Dendritic cell treated with granulocyte-macrophage colony-stimulating factor and Interleukin-4, amounts not matched to agents 40 ng/mL and 50 ng/mL, for 4 days (primary cell): ENCODE measurements around the gene FBP1.

Experiments
- H3K27ac Mint-ChIP-seq: one replicate; pipeline ENCODE4 v1.8.0; 2022; ENCODE audit warnings: mild to moderate bottlenecking, mixed read lengths
- H3K27me3 Mint-ChIP-seq: one replicate; pipeline ENCODE4 v1.8.0; 2022; ENCODE audit warnings: mild to moderate bottlenecking, mixed read lengths
- H3K36me3 Mint-ChIP-seq: one replicate; pipeline ENCODE4 v1.8.0; 2022; ENCODE audit warnings: low read depth, mixed read lengths
- H3K4me1 Mint-ChIP-seq: one replicate; pipeline ENCODE4 v1.8.0; 2022; ENCODE audit warnings: low read depth, mixed read lengths
- H3K4me3 Mint-ChIP-seq: one replicate; pipeline ENCODE4 v1.8.0; 2022; ENCODE audit warnings: mild to moderate bottlenecking, moderate library complexity, mixed read lengths
- H3K9me3 Mint-ChIP-seq: one replicate; pipeline ENCODE4 v1.8.0; 2022; ENCODE audit warnings: mixed read lengths
- intact Hi-C: fragments of 100-400 bp; cut with micrococcal nuclease; formaldehyde crosslinking; loops from one replicate; pipeline ENCODE4 v1.15.0; 2022

FBP1 gene

DNA sequence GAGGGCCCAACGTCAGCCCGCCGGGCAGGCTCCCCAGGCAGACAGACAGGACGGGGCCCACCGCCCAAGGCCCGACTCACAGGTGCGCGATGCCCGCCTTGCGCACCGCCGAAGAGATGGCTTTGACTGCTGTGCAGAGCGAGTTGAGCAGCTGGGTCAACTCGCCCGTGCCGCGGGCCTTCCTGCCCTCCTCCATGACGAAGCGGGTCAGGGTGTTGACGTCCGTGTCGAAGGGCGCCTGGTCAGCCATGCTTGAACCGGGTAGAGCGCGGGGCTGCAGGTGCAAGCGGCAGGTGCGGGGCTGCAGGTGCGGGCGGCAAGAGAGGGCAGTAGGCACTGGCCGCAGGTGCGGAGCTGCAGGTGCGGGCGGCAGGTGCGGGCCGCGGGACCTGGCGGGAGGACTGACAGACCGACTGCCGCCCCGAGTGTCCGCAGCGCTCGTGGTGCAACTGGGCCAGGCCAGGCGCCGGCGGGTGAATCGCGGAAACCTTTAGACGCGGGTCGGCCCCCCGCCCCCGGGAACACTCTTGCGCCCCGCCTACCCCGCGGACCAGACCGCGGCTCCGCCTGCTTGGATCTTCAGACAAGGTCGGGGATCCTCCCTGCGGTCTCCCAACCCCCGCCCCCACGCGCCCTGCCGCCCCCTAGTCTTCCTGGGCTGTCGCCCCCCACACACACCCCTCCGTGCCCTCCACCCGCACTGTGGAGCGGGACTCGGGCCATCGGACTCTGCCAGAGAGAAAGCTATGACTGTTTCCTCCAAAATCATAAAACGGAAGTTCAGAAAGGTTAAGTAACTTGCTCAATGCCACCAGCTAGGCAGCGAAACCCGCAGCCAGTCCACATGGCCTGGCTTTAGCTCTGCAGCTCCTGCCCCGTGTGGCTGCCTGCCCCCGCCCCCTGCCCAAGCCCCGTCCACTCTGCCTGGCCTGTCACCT, at the start of gene FBP1:
Gene FBP1 (minus strand): TSS at position 458 of the 938 bp plus-strand sequence. CDS start 208 bp downstream, at position 250.
- H3K36me3 Mint-ChIP-seq: peaks cover 18% of the 10 kb centered on the region
- H3K4me1 Mint-ChIP-seq: peaks cover 51% of the 10 kb centered on the region
- H3K27ac Mint-ChIP-seq: peak within 1 kb of the TSS; percentile 87
- intact Hi-C loops: loop anchor here (2.0 kb wide), 1 partner anchor 15 kb away; no protein-coding TSS in a partner anchor
- H3K27me3 Mint-ChIP-seq: no peaks in the 10 kb centered on the region
- no peaks in the 10 kb centered on the region for H3K9me3 Mint-ChIP-seq
- peak within 1 kb of the TSS; percentile 88 for H3K4me3 Mint-ChIP-seq

DNA sequence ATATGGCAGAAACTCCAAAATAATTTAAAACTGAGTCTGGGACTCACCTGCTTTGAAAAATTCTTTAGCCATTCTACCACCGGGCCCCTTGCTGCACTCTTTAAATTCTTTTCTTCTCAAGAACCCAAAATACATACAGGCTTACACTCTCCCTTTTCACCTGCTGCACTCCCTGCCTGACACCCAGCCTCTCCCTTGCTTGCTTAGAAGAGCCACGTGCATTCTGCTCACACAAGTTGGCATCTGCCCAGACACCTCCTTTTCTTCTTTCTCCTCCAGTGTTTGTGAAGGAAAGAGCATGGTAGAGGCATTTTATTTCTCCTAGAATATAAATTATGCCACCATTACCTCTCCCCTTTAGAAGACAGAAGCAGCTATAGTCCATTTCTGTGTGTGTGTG, 48.1 kb upstream of the FBP1 start:
- Mint-ChIP-seq H3K4me1 (no peaks in the 10 kb centered on the region), H3K27me3 (peaks cover 13% of the 10 kb centered on the region), H3K27ac (no peak overlapping the region), H3K9me3 (no peaks in the 10 kb centered on the region), H3K36me3 (no peaks in the 10 kb centered on the region), H3K4me3 (no peak overlapping the region)
- intact Hi-C loops: no loop called here

DNA sequence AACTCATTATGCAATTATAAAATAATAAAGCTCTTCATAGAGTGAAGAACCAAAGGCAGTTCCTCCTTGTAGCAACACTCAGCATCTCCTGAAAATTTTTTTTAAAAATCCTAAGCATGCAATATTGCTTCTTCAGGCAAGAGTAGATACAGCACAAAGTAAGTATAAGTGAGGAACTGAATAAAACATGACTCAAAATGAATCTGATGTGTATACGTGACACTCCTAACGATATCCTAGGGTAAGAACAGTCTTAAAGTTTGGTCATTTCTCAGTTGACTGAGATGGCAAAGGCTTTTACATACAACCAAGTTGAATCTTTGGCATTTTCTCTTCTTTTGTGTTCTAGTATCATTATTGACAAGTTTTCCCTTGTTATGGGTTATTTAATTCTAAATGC, 46.0 kb upstream of the FBP1 start:
- no peak overlapping the region for H3K4me3 Mint-ChIP-seq
- H3K4me1 Mint-ChIP-seq: peaks cover 8% of the 10 kb centered on the region
- peaks cover 12% of the 10 kb centered on the region for H3K27me3 Mint-ChIP-seq
- intact Hi-C loops: no loop called here
- H3K27ac Mint-ChIP-seq: no peak overlapping the region
- no peaks in the 10 kb centered on the region for H3K36me3 Mint-ChIP-seq
- H3K9me3 Mint-ChIP-seq: no peaks in the 10 kb centered on the region

DNA sequence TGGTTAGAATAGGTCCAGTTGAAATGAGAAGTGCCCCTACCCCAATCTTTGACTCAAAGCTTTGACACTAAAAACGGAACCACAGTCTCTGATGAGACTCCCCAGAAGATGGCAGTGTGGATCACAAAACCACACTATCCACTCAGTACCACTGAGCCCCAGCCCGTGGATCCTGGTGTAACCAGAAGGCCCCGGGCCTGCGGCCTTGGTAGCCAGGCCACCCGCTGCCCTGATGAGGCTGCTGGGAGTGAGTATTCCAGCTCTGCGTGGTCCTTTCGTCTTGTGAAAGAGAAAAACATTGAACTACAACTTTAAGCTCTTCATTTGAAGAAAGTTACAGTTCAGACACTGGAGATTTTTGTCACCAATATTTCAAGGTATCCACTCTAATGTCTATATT, 42.2 kb upstream of the FBP1 start:
- Mint-ChIP-seq H3K27me3 (peaks cover 23% of the 10 kb centered on the region), H3K4me3 (no peak overlapping the region), H3K9me3 (peaks cover 7% of the 10 kb centered on the region), H3K36me3 (no peaks in the 10 kb centered on the region), H3K27ac (no peak overlapping the region), H3K4me1 (peaks cover 8% of the 10 kb centered on the region)
- intact Hi-C loops: loop anchor here (1.0 kb wide), 1 partner anchor 446 kb away; no protein-coding TSS in a partner anchor

DNA sequence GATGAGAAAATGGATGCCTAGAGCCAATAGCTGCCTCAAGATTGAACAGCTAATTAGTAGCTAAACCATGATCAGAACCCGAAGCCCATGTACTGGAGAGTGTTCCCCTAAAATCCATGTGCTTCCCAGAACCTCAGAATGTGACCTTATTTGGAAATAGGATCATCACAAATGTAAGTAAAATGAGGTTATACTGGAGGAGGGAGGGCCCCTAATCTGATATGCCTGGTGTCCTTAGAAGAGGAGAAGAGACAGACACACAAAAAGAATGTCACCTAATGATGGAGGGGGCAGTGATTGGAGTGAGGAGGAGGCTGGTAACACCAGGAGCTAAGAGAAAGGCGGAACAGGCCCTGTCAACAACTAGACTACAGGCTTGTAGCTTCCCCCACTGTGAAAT, 41.3 kb upstream of the FBP1 start:
- Mint-ChIP-seq H3K27me3 (peaks cover 21% of the 10 kb centered on the region), H3K27ac (no peak overlapping the region), H3K4me1 (peaks cover 8% of the 10 kb centered on the region), H3K36me3 (no peaks in the 10 kb centered on the region), H3K9me3 (peaks cover 8% of the 10 kb centered on the region), H3K4me3 (no peak overlapping the region)
- intact Hi-C loops: loop anchor here (1.0 kb wide), 1 partner anchor 447 kb away; no protein-coding TSS in a partner anchor

DNA sequence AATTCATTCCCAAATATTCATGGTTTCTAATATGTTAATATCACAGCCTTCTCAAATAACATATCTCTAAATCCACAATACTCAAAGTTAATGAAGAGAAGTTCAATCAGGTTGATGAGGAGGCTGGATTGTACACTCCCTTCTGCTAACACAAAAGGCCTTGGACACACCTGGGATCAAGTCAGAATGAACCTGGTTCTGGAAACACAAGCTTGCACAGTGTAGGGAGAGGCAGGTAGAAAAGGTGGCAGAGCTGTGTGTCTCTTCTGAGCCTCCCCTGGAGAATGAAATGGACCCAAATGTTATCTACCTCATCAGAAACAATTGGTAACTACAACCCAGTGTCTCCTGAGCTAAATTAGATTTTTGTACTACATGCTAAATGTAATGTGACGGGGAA, 40.7 kb upstream of the FBP1 start:
- Mint-ChIP-seq H3K27ac (no peak overlapping the region), H3K4me1 (peaks cover 8% of the 10 kb centered on the region), H3K4me3 (no peak overlapping the region), H3K36me3 (no peaks in the 10 kb centered on the region), H3K27me3 (peaks cover 21% of the 10 kb centered on the region), H3K9me3 (peaks cover 8% of the 10 kb centered on the region)
- intact Hi-C loops: no loop called here

DNA sequence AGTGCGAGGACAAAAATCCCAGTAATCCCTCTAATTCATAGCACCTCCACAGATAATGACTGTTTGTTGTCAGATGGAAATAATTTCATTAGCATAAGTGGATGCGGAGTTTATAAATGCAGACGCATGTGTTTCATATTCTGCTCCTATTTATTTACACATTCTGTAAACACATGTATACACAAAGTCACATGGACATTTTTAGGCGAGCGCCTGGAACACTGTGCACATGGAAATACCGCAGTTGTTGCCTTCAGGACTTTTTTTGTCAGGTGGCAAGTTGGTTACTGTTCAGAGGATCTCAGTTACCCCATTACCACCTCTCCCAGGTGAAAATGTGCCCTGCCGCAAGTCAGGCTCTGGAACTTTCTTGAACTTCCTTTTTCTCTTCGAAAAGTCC, 40.3 kb upstream of the FBP1 start:
- peaks cover 8% of the 10 kb centered on the region for H3K9me3 Mint-ChIP-seq
- H3K27me3 Mint-ChIP-seq: peaks cover 21% of the 10 kb centered on the region
- H3K4me1 Mint-ChIP-seq: peaks cover 8% of the 10 kb centered on the region
- intact Hi-C loops: no loop called here
- H3K36me3 Mint-ChIP-seq: no peaks in the 10 kb centered on the region
- no peak overlapping the region for H3K4me3 Mint-ChIP-seq
- no peak overlapping the region for H3K27ac Mint-ChIP-seq

- Mint-ChIP-seq H3K27me3 (peaks cover 21% of the 10 kb centered on the region), H3K4me3 (no peak overlapping the region), H3K4me1 (peaks cover 8% of the 10 kb centered on the region), H3K9me3 (peaks cover 8% of the 10 kb centered on the region), H3K36me3 (no peaks in the 10 kb centered on the region), H3K27ac (no peak overlapping the region)
- intact Hi-C loops: no loop called here
These were observed 38.6 kb upstream of the FBP1 start for GRCh38 chr9:94677929-94678328.

DNA sequence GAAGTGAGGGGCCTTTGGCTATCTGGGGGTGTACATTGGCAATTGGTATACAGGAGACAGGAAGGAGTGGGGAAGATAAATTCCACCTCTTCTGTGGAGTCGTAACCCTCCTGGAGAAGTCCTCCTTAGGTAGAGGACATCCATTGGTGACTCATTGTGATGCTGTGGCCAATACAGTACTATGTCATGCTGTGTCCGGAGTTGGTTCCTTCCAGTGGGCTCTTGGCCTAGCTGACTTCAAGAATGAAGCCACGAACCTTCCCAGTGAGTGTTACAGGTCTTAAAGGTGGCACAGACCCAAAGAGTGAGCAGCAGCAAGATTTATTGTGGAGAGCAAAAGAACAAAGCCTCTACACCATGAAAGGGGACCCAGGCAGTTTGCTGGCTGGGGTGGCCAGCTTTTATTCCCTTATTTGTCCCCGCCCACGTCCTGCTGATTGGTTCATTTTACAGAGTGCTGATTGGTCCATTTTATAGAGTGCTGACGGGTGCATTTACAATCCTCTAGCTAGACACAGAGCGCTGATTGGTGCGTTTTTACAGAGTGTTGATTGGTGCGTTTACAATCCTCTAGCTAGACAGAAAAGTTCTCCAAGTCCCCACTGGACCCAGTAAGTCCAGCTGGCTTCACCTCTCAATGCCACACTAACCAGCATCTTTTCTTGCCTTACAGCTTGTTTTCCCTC, 37.3 kb upstream of the FBP1 start:
- Mint-ChIP-seq H3K27me3 (peaks cover 21% of the 10 kb centered on the region), H3K9me3 (peaks cover 8% of the 10 kb centered on the region), H3K36me3 (no peaks in the 10 kb centered on the region), H3K4me1 (peaks cover 6% of the 10 kb centered on the region), H3K27ac (no peak overlapping the region), H3K4me3 (no peak overlapping the region)
- intact Hi-C loops: no loop called here

- H3K4me1 Mint-ChIP-seq: no peaks in the 10 kb centered on the region
- intact Hi-C loops: no loop called here
- no peaks in the 10 kb centered on the region for H3K36me3 Mint-ChIP-seq
- no peak overlapping the region for H3K4me3 Mint-ChIP-seq
- peaks cover 18% of the 10 kb centered on the region for H3K27me3 Mint-ChIP-seq
- no peak overlapping the region for H3K27ac Mint-ChIP-seq
- peaks cover 8% of the 10 kb centered on the region for H3K9me3 Mint-ChIP-seq
These were observed 35.9 kb upstream of the FBP1 start for GRCh38 chr9:94675008-94675881.

GRCh38 chr9:94672811-94673487, 33.6 kb upstream of the FBP1 start:
- intact Hi-C loops: no loop called here
- Mint-ChIP-seq H3K36me3 (no peaks in the 10 kb centered on the region), H3K9me3 (peaks cover 8% of the 10 kb centered on the region), H3K4me3 (no peak overlapping the region), H3K4me1 (peaks cover 11% of the 10 kb centered on the region), H3K27me3 (peaks cover 8% of the 10 kb centered on the region), H3K27ac (no peak overlapping the region)

- Mint-ChIP-seq H3K9me3 (no peaks in the 10 kb centered on the region), H3K4me3 (peak overlapping the region; percentile 70), H3K36me3 (no peaks in the 10 kb centered on the region), H3K27ac (peak overlapping the region; percentile 73), H3K4me1 (peaks cover 27% of the 10 kb centered on the region), H3K27me3 (peaks cover 1% of the 10 kb centered on the region)
- intact Hi-C loops: loop anchor here (5.0 kb wide), 1 partner anchor 458 kb away; no protein-coding TSS in a partner anchor
These were observed 29.8 kb upstream of the FBP1 start for GRCh38 chr9:94668928-94669729.
